Neural cell (in vitro differentiated cells): ENCODE results near the gene LRBA. TPM values are rescaled to one million over a fixed set of nuclear protein-coding genes. Genes with fewer than 3 reads are reported as not detected.

ENCODE experiments used
- H2AFZ ChIP-seq: fragments of 200-600, 300-800 bp; sonication (generic), shearing (Covaris generic); 2 replicates; pipeline ENCODE4 v1.6.0; 2014; ENCODE audit warnings: low read depth, mild to moderate bottlenecking, antibody characterized with exemption, low read length, moderate library complexity
- H3F3A ChIP-seq: fragments of 200-600 bp; shearing (Covaris generic); 2 replicates; pipeline ENCODE4 v1.6.1; 2016; ENCODE audit warnings: mild to moderate bottlenecking, moderate library complexity, mixed read lengths, antibody characterized with exemption, low read length; ENCODE audit not compliant: insufficient read depth, poor library complexity, severe bottlenecking
- H3K27ac ChIP-seq: fragments of 200-600, 300-800 bp; sonication (generic), shearing (Covaris generic); 2 replicates; pipeline ENCODE4 v1.5.1; 2014; ENCODE audit warnings: mild to moderate bottlenecking, low read length, moderate library complexity
- H3K27me3 ChIP-seq: fragments of 300-800, 200-600 bp; sonication (generic), shearing (Covaris generic); 2 replicates; pipeline ENCODE4 v1.6.0; 2014; ENCODE audit warnings: mild to moderate bottlenecking, low read depth, low read length, moderate library complexity; ENCODE audit not compliant: insufficient read depth
- H3K36me3 ChIP-seq: fragments of 300-800, 200-600 bp; sonication (generic), shearing (Covaris generic); 2 replicates; pipeline ENCODE4 v1.5.1; 2014; ENCODE audit warnings: mild to moderate bottlenecking, antibody characterized with exemption, low read length, moderate library complexity; ENCODE audit not compliant: insufficient read depth
- H3K4me2 ChIP-seq: fragments of 300-800, 200-600 bp; sonication (generic), shearing (Covaris generic); 2 replicates; pipeline ENCODE4 v1.6.0; 2014; ENCODE audit warnings: mild to moderate bottlenecking, low read length
- H3K4me3 ChIP-seq: fragments of 300-800, 200-600 bp; sonication (generic), shearing (Covaris generic); 2 replicates; pipeline ENCODE4 v1.5.1; 2014; ENCODE audit warnings: mild to moderate bottlenecking, low read length, moderate library complexity
- H3K79me2 ChIP-seq: fragments of 200-600 bp; shearing (Covaris generic); replicated peaks from 2 replicates; pipeline ENCODE4 v1.6.0; 2014; ENCODE audit warnings: mild to moderate bottlenecking, low read length, moderate library complexity; ENCODE audit not compliant: insufficient read depth
- H3K9ac ChIP-seq: fragments of 300-800, 200-600 bp; sonication (generic), shearing (Covaris generic); 2 replicates; pipeline ENCODE4 v1.6.1; 2016; ENCODE audit warnings: mild to moderate bottlenecking, low read length, mixed read lengths
- H3K9me2 ChIP-seq: fragments of 200-600 bp; shearing (Covaris generic); 2 replicates; pipeline ENCODE4 v1.6.1; 2016; ENCODE audit warnings: mild to moderate bottlenecking, low read length, mixed read lengths; ENCODE audit not compliant: insufficient read depth
- H3K9me3 ChIP-seq: fragments of 200-600, 300-800 bp; sonication (generic), shearing (Covaris generic); 2 replicates; pipeline ENCODE4 v1.6.1; 2016; ENCODE audit warnings: mild to moderate bottlenecking, mixed run types, low read length, moderate library complexity, mixed read lengths
- H4K20me1 ChIP-seq: fragments of 200-600 bp; shearing (Covaris generic); 2 replicates; pipeline ENCODE4 v1.6.1; 2016; ENCODE audit warnings: mild to moderate bottlenecking, mixed run types; ENCODE audit not compliant: insufficient read depth
- CTCF ChIP-seq: fragments of 450-650 bp; IDR thresholded peaks from 2 replicates; pipeline ENCODE4 v1.5.1; 2014; ENCODE audit warnings: antibody characterized with exemption, mild to moderate bottlenecking, moderate library complexity; ENCODE audit not compliant: poor library complexity, severe bottlenecking
- EP300 ChIP-seq: fragments of 450-650 bp; conservative IDR thresholded peaks from 2 replicates; pipeline ENCODE4 v1.6.1; 2014; ENCODE audit warnings: antibody characterized with exemption, mild to moderate bottlenecking, moderate library complexity; ENCODE audit not compliant: poor library complexity, severe bottlenecking
- EZH2 ChIP-seq: fragments of 200-600, 300-800 bp; shearing (Covaris generic), sonication (generic); IDR thresholded peaks from 2 replicates; pipeline ENCODE4 v1.6.1; 2014; ENCODE audit warnings: antibody characterized with exemption, low read length, borderline replicate concordance, mild to moderate bottlenecking; ENCODE audit not compliant: insufficient read depth, poor library complexity, severe bottlenecking
- MXI1 ChIP-seq: fragments of 450-650 bp; conservative IDR thresholded peaks from 2 replicates; pipeline ENCODE4 v1.6.1; 2014; ENCODE audit warnings: antibody characterized with exemption, mild to moderate bottlenecking; ENCODE audit not compliant: poor library complexity, severe bottlenecking
- POLR2AphosphoS5 ChIP-seq: IDR thresholded peaks from 2 replicates; pipeline ENCODE4 v1.6.1; 2012
- RAD21 ChIP-seq: fragments of 450-650 bp; conservative IDR thresholded peaks from 2 replicates; pipeline ENCODE4 v1.6.1; 2014; ENCODE audit warnings: antibody characterized with exemption, mild to moderate bottlenecking, moderate library complexity
- REST ChIP-seq: IDR thresholded peaks from 2 replicates; pipeline ENCODE4 v1.6.1; 2012; ENCODE audit warnings: borderline replicate concordance
- SMC3 ChIP-seq: fragments of 450-650 bp; conservative IDR thresholded peaks from 2 replicates; pipeline ENCODE4 v1.6.1; 2014; ENCODE audit warnings: antibody characterized with exemption, mild to moderate bottlenecking, moderate library complexity; ENCODE audit not compliant: poor library complexity
- TAF1 ChIP-seq: IDR thresholded peaks from 2 replicates; pipeline ENCODE4 v1.6.1; 2012; ENCODE audit warnings: low read depth
- polyA plus RNA-seq: library from polyadenylated mRNA; depleted of rRNA; stranded (reverse); fragments of >200 nt; gene quantifications from 2 replicates; pipeline ENCODE4 v1.2.3, GENCODE V29; 2014

Gene LRBA
- polyA plus RNA-seq, 1 donor from 2014 or later = 7.1 TPM

GRCh38 chr4:150283689-150284088 lies 731.4 kb downstream of the LRBA start:
- no peak overlapping the region for H3K27ac ChIP-seq
- H3F3A ChIP-seq = no peaks in the 10 kb centered on the region
- no peaks in the 10 kb centered on the region for H4K20me1 ChIP-seq
- TF ChIP-seq TAF1 (no peak), EP300 (no peak), CTCF (no peak), SMC3 (no peak), MXI1 (no peak), EZH2 (no peak), REST (no peak), RAD21 (no peak)
- H3K4me2 ChIP-seq = no peak overlapping the region
- H3K36me3 ChIP-seq = no peaks in the 10 kb centered on the region
- no peaks in the 10 kb centered on the region for H3K79me2 ChIP-seq
- no peak overlapping the region for H2AFZ ChIP-seq
- H3K9me3 ChIP-seq = no peaks in the 10 kb centered on the region
- H3K9me2 ChIP-seq = no peaks in the 10 kb centered on the region
- no peak overlapping the region for H3K9ac ChIP-seq
- no peak overlapping the region for H3K4me3 ChIP-seq
- no peaks in the 10 kb centered on the region for H3K27me3 ChIP-seq

- no peak overlapping the region for H3K9ac ChIP-seq
- H3K4me2 ChIP-seq = peak overlapping the region; percentile 25
Observed at GRCh38 chr4:150280975-150281374, 734.1 kb downstream of the LRBA start.

More at GRCh38 chr4:150280975-150281374, 734.1 kb downstream of the LRBA start:
- Histone ChIP-seq H3K79me2 (no peaks in the 10 kb centered on the region), H3K9me3 (no peaks in the 10 kb centered on the region), H2AFZ (no peak overlapping the region), H4K20me1 (no peaks in the 10 kb centered on the region), H3K4me3 (peak overlapping the region; percentile 32), H3K27ac (no peak overlapping the region), H3K27me3 (no peaks in the 10 kb centered on the region), H3K36me3 (no peaks in the 10 kb centered on the region), H3F3A (no peaks in the 10 kb centered on the region), H3K9me2 (no peaks in the 10 kb centered on the region)
- no peak for TF ChIP-seq SMC3
- TF ChIP-seq REST = peak; percentile 66
- TF ChIP-seq EP300 = peak; percentile 78
- peak; percentile 58 for TF ChIP-seq POLR2AphosphoS5
